HEK293 (cell line): Measurements from ENCODE around the gene LRCH2.

Source experiments
- CTCF ChIA-PET: fragments of 350-600 bp; formaldehyde crosslinking; extraction: SDS; loops from one replicate; lab custom pipeline; 2021; ENCODE audit warnings: antibody characterized with exemption; lab: Yijun Ruan, JAX
- POLR2A ChIA-PET: fragments of 300-600 bp; formaldehyde crosslinking; extraction: SDS; loops from one replicate; lab custom pipeline; 2020; ENCODE audit warnings: antibody characterized with exemption, inconsistent platforms; lab: Yijun Ruan, JAX
- H3K27ac ChIP-seq: fragments of 200-500 bp; sonication (Bioruptor generic); 2 replicates; pipeline ENCODE4 v1.5.1; 2014; ENCODE audit warnings: low read depth, low read length, control low read depth, inconsistent platforms; ENCODE audit errors: extremely low read depth
- H3K36me3 ChIP-seq, 2 experiments: fragments of 200-500 bp in 1 of 2; sonication (Bioruptor generic) in 1 of 2; 1 replicate in 1 of 2; 2 replicates in 1 of 2; pipeline ENCODE4 v1.5.1; 2014 to 2017; ENCODE audit warnings: inconsistent platforms in 2 of 2, low read length in 2 of 2; ENCODE audit not compliant: control insufficient read depth in 2 of 2, insufficient read depth in 1 of 2
- H3K4me1 ChIP-seq: fragments of 200-500 bp; sonication (Bioruptor generic); 2 replicates; pipeline ENCODE4 v1.5.1; 2014; ENCODE audit warnings: mild to moderate bottlenecking, low read length, inconsistent platforms; ENCODE audit not compliant: control insufficient read depth, insufficient read depth
- H3K4me3 ChIP-seq: 2 replicates; pipeline ENCODE4 v1.5.1; 2011; ENCODE audit warnings: low read depth, mild to moderate bottlenecking, control low read depth, low read length, moderate library complexity
- H3K9me3 ChIP-seq: fragments of 200-500 bp; sonication (Bioruptor generic); 2 replicates; pipeline ENCODE4 v1.5.1; 2014; ENCODE audit warnings: low read depth, low read length, inconsistent platforms; ENCODE audit not compliant: control insufficient read depth, insufficient read depth
- REST ChIP-seq: fragments of 450-650 bp; formaldehyde crosslinking; IDR thresholded peaks from 2 replicates; pipeline ENCODE4 v1.5.1; 2016; ENCODE audit warnings: missing biosample characterization, missing genetic modification characterization
- ZNF2 ChIP-seq: fragments of 450-650 bp; formaldehyde crosslinking; IDR thresholded peaks from 2 replicates; pipeline ENCODE4 v1.5.1; 2016; ENCODE audit warnings: missing biosample characterization, missing genetic modification characterization
- ZNF394 ChIP-seq: fragments of 450-650 bp; formaldehyde crosslinking; IDR thresholded peaks from 2 replicates; pipeline ENCODE4 v1.5.1; 2016; ENCODE audit warnings: missing biosample characterization, missing genetic modification characterization, mild to moderate bottlenecking, moderate library complexity, borderline replicate concordance
- ZNF433 ChIP-seq: fragments of 450-650 bp; formaldehyde crosslinking; IDR thresholded peaks from 2 replicates; pipeline ENCODE4 v1.5.1; 2016; ENCODE audit warnings: missing biosample characterization, missing genetic modification characterization, low read depth
- ZNF596 ChIP-seq: fragments of 450-650 bp; IDR thresholded peaks from 2 replicates; pipeline ENCODE4 v1.5.0; 2018; ENCODE audit warnings: missing biosample characterization, mild to moderate bottlenecking, missing genetic modification characterization, moderate library complexity
- ZNF654 ChIP-seq: fragments of 450-650 bp; formaldehyde crosslinking; IDR thresholded peaks from 2 replicates; pipeline ENCODE4 v1.5.1; 2016; ENCODE audit warnings: low read depth, missing biosample characterization, missing genetic modification characterization
- ZSCAN4 ChIP-seq: fragments of 450-650 bp; formaldehyde crosslinking; IDR thresholded peaks from 2 replicates; pipeline ENCODE4 v1.5.1; 2017; ENCODE audit warnings: missing biosample characterization, missing genetic modification characterization
- TF ChIP-seq, protein P1 (sequence below): fragments of 450-650 bp; formaldehyde crosslinking; IDR thresholded peaks from 2 replicates; pipeline ENCODE4 v1.5.1; 2016; ENCODE audit warnings: missing biosample characterization, missing genetic modification characterization, low read depth
- TF ChIP-seq, protein P2 (sequence below): fragments of 450-650 bp; formaldehyde crosslinking; IDR thresholded peaks from 2 replicates; pipeline ENCODE4 v1.5.1; 2016; ENCODE audit warnings: missing biosample characterization, missing genetic modification characterization

Gene LRCH2

DNA sequence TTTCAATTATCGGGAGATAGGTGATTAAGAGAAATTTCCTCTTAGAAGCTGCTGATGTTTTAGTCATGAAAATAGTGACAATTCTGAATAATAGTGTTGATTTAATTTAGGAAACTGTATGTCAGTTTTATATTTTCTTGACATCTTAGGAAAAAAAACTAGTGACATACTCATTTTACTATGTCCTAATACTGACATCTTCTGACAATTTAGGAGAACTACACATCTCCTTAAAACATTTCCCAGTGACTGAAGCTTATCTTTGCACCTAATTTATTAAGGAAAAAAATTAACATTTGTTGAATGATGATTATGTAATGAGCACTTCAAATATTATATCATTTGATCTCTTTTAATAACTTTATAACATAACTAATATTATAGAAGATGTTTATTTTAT lies 86.7 kb downstream of the LRCH2 start:
- ChIA-PET CTCF (interaction anchor here (0.5 to 1.7 kb wide), 16 partner anchors 10 to 1289 kb away, joined by 3 to 7 read pairs (median 3); no protein-coding TSS in a partner anchor), POLR2A (no interaction called here)
- H3K4me3 ChIP-seq, result no peak overlapping the region
- no peak overlapping the region for H3K27ac ChIP-seq
- H3K9me3 ChIP-seq, result no peaks in the 10 kb centered on the region
- peak; percentile 85 for TF ChIP-seq ZNF654 (tag by site-specific recombination)
- TF ChIP-seq, protein P1, sequence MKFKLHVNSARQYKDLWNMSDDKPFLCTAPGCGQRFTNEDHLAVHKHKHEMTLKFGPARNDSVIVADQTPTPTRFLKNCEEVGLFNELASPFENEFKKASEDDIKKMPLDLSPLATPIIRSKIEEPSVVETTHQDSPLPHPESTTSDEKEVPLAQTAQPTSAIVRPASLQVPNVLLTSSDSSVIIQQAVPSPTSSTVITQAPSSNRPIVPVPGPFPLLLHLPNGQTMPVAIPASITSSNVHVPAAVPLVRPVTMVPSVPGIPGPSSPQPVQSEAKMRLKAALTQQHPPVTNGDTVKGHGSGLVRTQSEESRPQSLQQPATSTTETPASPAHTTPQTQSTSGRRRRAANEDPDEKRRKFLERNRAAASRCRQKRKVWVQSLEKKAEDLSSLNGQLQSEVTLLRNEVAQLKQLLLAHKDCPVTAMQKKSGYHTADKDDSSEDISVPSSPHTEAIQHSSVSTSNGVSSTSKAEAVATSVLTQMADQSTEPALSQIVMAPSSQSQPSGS (tag by site-specific recombination), result 0 out of 2 replicates have a peak, but pooled peaks have one; percentile 33
- TF ChIP-seq ZNF596 (tag by site-specific recombination), result no peak
- TF ChIP-seq ZNF2 (tag by site-specific recombination), result no peak
- H3K4me1 ChIP-seq, result no peaks in the 10 kb centered on the region
- H3K36me3 ChIP-seq, result peaks cover 0 to 11% of the 10 kb centered on the region in 2 experiments; a peak in 1 of 3 replicates

DNA sequence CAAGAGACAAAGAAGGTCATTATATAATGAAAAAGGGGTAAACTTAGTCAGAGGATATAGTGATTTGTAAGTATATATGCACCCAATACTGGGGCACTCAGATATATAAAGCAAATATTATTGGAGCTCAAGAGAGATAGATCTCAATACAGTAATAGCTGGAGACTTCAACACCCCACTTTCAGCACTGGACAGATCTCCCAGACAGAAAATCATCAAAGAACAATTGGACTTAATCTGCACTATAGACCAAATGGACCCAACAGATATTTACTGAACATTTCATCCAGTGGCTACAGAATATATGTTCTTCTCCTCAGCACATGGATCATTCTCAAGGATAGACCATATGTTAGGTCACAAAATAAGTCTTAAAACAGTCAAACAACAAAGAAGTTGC lies 91.8 kb downstream of the LRCH2 start:
- TF ChIP-seq ZSCAN4 (tag by site-specific recombination) (no peak), ZNF394 (tag by site-specific recombination) (no peak), REST (tag by site-specific recombination) (peak; percentile 79)
- POLR2A ChIA-PET, result no interaction called here
- Histone ChIP-seq H3K27ac (no peak overlapping the region), H3K4me1 (no peaks in the 10 kb centered on the region), H3K4me3 (no peak overlapping the region), H3K36me3 (peaks cover 3 to 16% of the 10 kb centered on the region in 2 experiments; a peak in 1 of 3 replicates), H3K9me3 (no peaks in the 10 kb centered on the region)
- CTCF ChIA-PET, result no interaction called here

- ChIA-PET POLR2A (no interaction called here), CTCF (no interaction called here)
- Histone ChIP-seq H3K36me3 (peaks cover 0 to 16% of the 10 kb centered on the region in 2 experiments; a peak in 2 of 3 replicates), H3K9me3 (no peaks in the 10 kb centered on the region), H3K27ac (no peak overlapping the region), H3K4me1 (no peaks in the 10 kb centered on the region), H3K4me3 (no peak overlapping the region)
- TF ChIP-seq ZNF433 (no peak), ZSCAN4 (tag by site-specific recombination) (no peak)
- TF ChIP-seq, protein P2, sequence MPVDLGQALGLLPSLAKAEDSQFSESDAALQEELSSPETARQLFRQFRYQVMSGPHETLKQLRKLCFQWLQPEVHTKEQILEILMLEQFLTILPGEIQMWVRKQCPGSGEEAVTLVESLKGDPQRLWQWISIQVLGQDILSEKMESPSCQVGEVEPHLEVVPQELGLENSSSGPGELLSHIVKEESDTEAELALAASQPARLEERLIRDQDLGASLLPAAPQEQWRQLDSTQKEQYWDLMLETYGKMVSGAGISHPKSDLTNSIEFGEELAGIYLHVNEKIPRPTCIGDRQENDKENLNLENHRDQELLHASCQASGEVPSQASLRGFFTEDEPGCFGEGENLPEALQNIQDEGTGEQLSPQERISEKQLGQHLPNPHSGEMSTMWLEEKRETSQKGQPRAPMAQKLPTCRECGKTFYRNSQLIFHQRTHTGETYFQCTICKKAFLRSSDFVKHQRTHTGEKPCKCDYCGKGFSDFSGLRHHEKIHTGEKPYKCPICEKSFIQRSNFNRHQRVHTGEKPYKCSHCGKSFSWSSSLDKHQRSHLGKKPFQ (tag by site-specific recombination), result no peak
Measured at GRCh38 chrX:115138040-115138439, 95.9 kb downstream of the LRCH2 start.
